Measurements from ENCODE around the gene SOX2.

DNA sequence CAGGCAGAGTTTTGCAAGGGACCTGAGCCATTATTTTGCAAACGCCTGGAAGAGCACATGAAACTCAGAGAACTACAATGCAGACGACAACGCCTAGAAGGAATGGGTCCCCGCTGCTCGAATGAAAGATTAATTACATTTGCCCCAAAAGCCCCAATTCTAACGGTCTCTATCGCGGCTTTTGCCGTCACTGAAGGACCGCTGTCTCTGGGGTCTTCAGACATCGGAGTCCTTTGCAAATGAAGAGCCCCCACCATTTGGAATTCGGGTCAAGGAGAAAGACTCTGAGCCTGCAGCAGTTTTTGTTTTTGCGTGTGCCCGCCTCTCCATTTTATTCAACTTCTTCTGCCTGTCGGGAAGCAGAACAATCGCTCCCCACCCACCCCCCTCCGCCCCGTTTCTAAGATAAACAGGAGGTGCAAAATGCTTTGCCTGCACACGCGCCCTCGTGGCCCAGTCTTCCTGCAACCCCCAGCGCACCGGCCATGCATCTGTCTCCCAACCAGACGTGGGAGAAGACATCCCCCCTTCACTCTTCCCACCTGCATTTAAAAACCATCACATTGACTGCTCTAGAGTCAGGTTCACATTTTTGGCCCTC lies 13.5 kb downstream of the SOX2 start:
- no peak for TF ChIP-seq POLR2A (IDR thresholded peaks at IDR 0.05)
- TF ChIP-seq, protein P1, sequence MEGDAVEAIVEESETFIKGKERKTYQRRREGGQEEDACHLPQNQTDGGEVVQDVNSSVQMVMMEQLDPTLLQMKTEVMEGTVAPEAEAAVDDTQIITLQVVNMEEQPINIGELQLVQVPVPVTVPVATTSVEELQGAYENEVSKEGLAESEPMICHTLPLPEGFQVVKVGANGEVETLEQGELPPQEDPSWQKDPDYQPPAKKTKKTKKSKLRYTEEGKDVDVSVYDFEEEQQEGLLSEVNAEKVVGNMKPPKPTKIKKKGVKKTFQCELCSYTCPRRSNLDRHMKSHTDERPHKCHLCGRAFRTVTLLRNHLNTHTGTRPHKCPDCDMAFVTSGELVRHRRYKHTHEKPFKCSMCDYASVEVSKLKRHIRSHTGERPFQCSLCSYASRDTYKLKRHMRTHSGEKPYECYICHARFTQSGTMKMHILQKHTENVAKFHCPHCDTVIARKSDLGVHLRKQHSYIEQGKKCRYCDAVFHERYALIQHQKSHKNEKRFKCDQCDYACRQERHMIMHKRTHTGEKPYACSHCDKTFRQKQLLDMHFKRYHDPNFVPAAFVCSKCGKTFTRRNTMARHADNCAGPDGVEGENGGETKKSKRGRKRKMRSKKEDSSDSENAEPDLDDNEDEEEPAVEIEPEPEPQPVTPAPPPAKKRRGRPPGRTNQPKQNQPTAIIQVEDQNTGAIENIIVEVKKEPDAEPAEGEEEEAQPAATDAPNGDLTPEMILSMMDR (IDR thresholded peaks at IDR 0.05): no peak

Data from esophagus squamous epithelium (tissue), 4 donors.